Left ventricle myocardium inferior (tissue), 1 donor: ENCODE data around the gene CFD. TPM values are rescaled to one million over a fixed set of nuclear protein-coding genes. Genes with fewer than 3 reads are reported as not detected.

Experiments used
- DNase-seq: peaks from one replicate; pipeline ENCODE4 v3.0.0-alpha.2; 2020
- H3K27ac ChIP-seq: fragments of 200-600 bp; replicated peaks from 2 replicates; pipeline ENCODE4 v1.8.0; 2021
- H3K27me3 ChIP-seq: fragments of 200-600 bp; 2 replicates; pipeline ENCODE4 v1.8.0; 2021; ENCODE audit warnings: low read depth
- H3K36me3 ChIP-seq: fragments of 200-600 bp; 2 replicates; pipeline ENCODE4 v1.8.0; 2021
- H3K4me1 ChIP-seq: fragments of 200-600 bp; 2 replicates; pipeline ENCODE4 v1.8.0; 2021
- H3K4me3 ChIP-seq: fragments of 200-600 bp; 2 replicates; pipeline ENCODE4 v1.8.0; 2021; ENCODE audit warnings: mild to moderate bottlenecking, moderate library complexity
- H3K9me3 ChIP-seq: fragments of 200-600 bp; replicated peaks from 2 replicates; pipeline ENCODE4 v1.8.0; 2021
- intact Hi-C: fragments of 100-400 bp; cut with micrococcal nuclease; formaldehyde crosslinking; loops from one replicate; pipeline ENCODE4 v1.11.0; 2022
- total RNA-seq: library from RNA; stranded (reverse); fragmentation: NEBNext Ultra II Directional; extraction: Animal tissue kit (Norgen Biotek cat#: 25700); gene quantifications from one replicate; pipeline ENCODE4 v1.2.1, GENCODE V29; 2021
- TF ChIP-seq, protein P1 (sequence below): fragments of 200-600 bp; IDR thresholded peaks from 2 replicates; pipeline ENCODE4 v1.8.0; 2021; ENCODE audit warnings: antibody characterized with exemption, mild to moderate bottlenecking, borderline replicate concordance
- donor health status: DM: no; HTN: yes; CAD: no; lungs with severe emphysema.

CFD gene
- total RNA-seq, 1 donor from 2014 or later = 200 TPM

DNA sequence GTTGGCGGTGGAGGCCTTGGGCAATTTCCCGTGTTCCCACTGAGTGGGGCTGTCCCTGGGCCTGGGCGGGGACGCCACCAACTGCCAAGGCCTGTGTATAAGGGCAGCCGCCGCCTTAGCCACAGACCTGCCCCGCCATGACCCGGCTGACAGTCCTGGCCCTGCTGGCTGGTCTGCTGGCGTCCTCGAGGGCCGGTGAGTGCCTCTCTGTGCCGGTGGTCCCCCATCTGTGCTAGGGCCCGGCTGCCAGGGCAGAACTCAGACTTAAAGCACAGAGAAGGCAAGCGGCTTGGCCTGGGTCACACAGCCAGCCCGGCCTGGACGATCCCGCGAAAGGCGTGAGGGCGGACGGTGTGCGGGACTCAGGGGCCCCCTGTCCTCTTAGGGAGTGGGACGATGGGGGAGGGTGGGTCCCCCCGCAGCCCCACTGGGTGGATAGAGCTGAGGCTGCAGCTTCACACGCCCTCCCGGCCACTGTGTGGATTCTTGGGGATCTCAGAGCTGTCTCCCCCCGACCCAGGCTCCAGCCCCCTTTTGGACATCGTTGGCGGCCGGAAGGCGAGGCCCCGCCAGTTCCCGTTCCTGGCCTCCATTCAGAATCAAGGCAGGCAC lies 31.6 kb upstream of the CFD start, which contains the start of gene AZU1:
Gene AZU1, plus strand, starts transcription at position 128 of the 612 bp plus-strand sequence. Its CDS starts 10 bp downstream, at position 138.
- Histone ChIP-seq H3K27ac (no peak within 1 kb of the TSS), H3K9me3 (no peaks in the 10 kb centered on the region), H3K27me3 (peaks cover 62% of the 10 kb centered on the region), H3K4me1 (no peaks in the 10 kb centered on the region), H3K36me3 (no peaks in the 10 kb centered on the region), H3K4me3 (no peak within 1 kb of the TSS)
- TF ChIP-seq, protein P1, sequence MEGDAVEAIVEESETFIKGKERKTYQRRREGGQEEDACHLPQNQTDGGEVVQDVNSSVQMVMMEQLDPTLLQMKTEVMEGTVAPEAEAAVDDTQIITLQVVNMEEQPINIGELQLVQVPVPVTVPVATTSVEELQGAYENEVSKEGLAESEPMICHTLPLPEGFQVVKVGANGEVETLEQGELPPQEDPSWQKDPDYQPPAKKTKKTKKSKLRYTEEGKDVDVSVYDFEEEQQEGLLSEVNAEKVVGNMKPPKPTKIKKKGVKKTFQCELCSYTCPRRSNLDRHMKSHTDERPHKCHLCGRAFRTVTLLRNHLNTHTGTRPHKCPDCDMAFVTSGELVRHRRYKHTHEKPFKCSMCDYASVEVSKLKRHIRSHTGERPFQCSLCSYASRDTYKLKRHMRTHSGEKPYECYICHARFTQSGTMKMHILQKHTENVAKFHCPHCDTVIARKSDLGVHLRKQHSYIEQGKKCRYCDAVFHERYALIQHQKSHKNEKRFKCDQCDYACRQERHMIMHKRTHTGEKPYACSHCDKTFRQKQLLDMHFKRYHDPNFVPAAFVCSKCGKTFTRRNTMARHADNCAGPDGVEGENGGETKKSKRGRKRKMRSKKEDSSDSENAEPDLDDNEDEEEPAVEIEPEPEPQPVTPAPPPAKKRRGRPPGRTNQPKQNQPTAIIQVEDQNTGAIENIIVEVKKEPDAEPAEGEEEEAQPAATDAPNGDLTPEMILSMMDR = no peak
- intact Hi-C loops = no loop called here
- DNase-seq = no peak

DNA sequence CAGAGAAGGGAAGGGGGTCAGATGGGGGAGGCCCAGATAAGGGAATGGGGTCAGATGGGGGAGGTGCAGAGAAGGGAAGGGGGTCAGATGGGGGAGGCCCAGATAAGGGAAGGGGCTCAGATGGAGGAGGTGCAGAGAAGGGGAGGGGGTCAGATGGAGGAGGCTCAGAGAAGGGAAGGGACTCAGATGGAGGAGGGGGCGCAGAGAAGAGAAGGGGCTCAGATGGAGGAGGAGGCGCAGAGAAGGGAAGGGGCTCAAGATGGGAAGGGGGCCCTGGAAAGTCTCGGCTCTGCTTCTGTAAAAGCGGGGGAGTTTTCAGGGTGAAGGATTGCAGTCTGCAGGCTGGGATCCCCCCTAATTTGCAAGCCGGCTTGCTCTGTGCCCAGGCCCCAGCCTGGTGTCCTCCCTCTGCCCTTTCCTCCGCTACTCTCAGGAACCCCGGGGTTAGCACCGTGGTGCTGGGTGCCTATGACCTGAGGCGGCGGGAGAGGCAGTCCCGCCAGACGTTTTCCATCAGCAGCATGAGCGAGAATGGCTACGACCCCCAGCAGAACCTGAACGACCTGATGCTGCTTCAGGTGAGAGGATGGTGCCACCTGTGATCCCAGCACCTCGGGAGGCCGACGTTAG lies 30.2 kb upstream of the CFD start:
- Histone ChIP-seq H3K4me1 (no peaks in the 10 kb centered on the region), H3K4me3 (no peak overlapping the region), H3K27ac (no peak overlapping the region), H3K36me3 (no peaks in the 10 kb centered on the region), H3K27me3 (peaks cover 54% of the 10 kb centered on the region), H3K9me3 (no peaks in the 10 kb centered on the region)
- TF ChIP-seq, protein P1 = no peak
- intact Hi-C loops = no loop called here
- DNase-seq = no peak

DNA sequence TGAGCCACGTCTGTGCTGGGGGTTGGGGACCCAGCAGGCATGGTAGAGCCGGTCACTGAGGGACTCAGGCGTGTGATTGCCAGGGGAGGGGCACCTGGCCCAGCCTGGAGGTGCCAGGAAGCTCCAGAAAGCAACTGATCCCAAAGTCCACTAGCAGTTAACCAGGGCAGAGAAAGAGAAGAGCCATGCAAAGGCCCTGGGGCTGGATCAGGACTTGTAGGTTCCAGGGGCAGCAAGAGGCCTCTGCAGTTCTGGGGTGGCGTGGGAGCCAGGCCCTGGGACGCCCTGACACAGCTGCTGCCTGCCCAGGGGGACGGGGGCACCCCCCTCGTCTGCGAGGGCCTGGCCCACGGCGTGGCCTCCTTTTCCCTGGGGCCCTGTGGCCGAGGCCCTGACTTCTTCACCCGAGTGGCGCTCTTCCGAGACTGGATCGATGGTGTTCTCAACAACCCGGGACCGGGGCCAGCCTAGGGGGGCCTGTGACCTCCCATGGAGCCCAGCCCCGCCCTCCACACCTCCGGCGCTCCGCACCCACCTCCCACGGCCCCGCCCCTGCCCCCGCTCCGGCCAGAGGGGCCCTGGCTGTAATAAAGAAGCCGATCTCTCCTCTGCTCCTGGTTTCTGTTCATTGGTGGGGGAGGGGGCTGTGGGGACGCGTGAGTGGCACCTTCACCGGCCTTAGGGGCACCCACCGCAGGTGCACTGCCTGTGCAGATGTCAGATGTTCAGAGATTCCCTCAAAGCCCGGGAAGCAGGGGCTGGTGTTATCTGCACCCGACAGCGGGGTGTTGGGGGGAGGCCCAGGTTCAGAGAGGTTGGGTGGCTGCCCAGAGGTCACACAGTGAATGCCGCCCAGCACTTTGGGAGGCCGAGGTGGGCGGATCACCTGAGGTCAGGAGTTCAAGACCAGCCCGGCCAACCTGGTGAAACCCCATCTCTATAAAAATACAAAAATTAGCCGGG lies 27.8 kb upstream of the CFD start:
- H3K27me3 ChIP-seq = peaks cover 67% of the 10 kb centered on the region

DNA sequence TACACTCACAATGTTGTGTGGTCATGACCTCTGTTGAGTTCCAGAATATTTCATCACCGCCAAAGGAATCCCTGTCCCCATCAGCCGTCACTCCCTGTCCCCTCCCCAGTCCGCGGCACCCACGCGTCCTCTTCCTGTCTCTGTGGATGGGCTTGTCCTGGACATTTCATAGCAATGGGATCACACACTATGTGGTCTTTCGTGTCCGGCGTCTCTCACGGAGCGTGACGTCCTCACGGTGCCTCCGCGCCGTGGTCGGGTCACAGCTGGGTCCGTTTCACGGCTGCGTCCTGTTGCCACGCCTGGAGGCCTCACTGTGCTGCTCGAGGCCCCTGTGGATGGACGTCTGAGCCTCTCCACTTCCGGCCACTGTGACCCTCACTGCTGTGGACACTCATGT lies 25.2 kb upstream of the CFD start:
- intact Hi-C loops = no loop called here
- no peak for DNase-seq
- Histone ChIP-seq H3K4me1 (no peaks in the 10 kb centered on the region), H3K36me3 (no peaks in the 10 kb centered on the region), H3K9me3 (no peaks in the 10 kb centered on the region), H3K27ac (no peak overlapping the region), H3K27me3 (peaks cover 83% of the 10 kb centered on the region), H3K4me3 (no peak overlapping the region)
- TF ChIP-seq, protein P1 = no peak

More for the DNA sequence above, 27.8 kb upstream of the CFD start:
- H3K36me3 ChIP-seq = no peaks in the 10 kb centered on the region
- H3K9me3 ChIP-seq = no peaks in the 10 kb centered on the region
- no peaks in the 10 kb centered on the region for H3K4me1 ChIP-seq
- TF ChIP-seq, protein P1 = no peak
- DNase-seq = no peak
- intact Hi-C loops = no loop called here
- H3K27ac ChIP-seq = no peak overlapping the region
- H3K4me3 ChIP-seq = no peak overlapping the region

DNA sequence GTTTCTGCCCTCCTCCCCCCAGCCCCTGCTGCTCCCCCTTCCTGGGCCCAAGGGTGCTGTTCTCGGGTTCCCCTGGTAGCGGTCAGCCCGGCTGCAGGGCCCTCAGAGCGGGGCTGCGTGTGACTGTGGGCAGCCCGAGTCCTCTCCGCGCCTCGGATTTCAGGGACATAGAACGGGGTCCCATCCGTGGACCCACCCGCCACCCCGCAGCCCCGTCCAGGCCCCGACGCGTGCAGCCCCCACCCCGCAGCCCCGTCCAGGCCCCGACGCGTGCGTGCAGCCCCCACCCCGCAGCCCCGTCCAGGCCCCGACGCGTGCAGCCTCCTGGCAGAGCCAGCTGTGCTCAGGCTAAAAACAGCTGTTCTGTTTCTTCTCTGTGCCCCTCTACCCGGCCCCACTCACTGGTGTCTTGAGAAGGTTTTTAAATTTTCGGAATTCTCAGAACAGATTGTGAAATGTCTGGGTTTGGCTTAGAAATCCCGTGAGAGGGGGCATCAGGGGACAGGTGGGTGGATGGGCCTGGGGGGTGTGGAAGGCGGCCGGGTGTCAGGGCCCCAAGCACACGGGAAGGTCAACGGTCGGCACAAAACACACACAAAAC lies 24.2 kb upstream of the CFD start:
- no peaks in the 10 kb centered on the region for H3K9me3 ChIP-seq

More for the DNA sequence above, 24.2 kb upstream of the CFD start:
- no peaks in the 10 kb centered on the region for H3K4me1 ChIP-seq
- intact Hi-C loops = no loop called here
- no peaks in the 10 kb centered on the region for H3K36me3 ChIP-seq
- DNase-seq = no peak
- H3K27ac ChIP-seq = no peak overlapping the region
- TF ChIP-seq, protein P1 = no peak
- peaks cover 79% of the 10 kb centered on the region for H3K27me3 ChIP-seq
- H3K4me3 ChIP-seq = no peak overlapping the region
